ENCODE results near the gene CDC42BPG. TPM values are rescaled to one million over a fixed set of nuclear protein-coding genes. Genes with fewer than 3 reads are reported as not detected.
A peak's percentile ranks its signal among the peaks of the same experiment; 100 is the strongest.

CDC42BPG gene, protein sequence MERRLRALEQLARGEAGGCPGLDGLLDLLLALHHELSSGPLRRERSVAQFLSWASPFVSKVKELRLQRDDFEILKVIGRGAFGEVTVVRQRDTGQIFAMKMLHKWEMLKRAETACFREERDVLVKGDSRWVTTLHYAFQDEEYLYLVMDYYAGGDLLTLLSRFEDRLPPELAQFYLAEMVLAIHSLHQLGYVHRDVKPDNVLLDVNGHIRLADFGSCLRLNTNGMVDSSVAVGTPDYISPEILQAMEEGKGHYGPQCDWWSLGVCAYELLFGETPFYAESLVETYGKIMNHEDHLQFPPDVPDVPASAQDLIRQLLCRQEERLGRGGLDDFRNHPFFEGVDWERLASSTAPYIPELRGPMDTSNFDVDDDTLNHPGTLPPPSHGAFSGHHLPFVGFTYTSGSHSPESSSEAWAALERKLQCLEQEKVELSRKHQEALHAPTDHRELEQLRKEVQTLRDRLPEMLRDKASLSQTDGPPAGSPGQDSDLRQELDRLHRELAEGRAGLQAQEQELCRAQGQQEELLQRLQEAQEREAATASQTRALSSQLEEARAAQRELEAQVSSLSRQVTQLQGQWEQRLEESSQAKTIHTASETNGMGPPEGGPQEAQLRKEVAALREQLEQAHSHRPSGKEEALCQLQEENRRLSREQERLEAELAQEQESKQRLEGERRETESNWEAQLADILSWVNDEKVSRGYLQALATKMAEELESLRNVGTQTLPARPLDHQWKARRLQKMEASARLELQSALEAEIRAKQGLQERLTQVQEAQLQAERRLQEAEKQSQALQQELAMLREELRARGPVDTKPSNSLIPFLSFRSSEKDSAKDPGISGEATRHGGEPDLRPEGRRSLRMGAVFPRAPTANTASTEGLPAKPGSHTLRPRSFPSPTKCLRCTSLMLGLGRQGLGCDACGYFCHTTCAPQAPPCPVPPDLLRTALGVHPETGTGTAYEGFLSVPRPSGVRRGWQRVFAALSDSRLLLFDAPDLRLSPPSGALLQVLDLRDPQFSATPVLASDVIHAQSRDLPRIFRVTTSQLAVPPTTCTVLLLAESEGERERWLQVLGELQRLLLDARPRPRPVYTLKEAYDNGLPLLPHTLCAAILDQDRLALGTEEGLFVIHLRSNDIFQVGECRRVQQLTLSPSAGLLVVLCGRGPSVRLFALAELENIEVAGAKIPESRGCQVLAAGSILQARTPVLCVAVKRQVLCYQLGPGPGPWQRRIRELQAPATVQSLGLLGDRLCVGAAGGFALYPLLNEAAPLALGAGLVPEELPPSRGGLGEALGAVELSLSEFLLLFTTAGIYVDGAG (N-terminal part only)
- 10 to 100 TPM in 3 of 4 donors, 1 to 10 TPM in 1; 8.3 to 36.5 (median 19.5) TPM for polyA plus RNA-seq
- long read RNA-seq, donor 1 = 0 reads
- long read RNA-seq, donor 2 = 0 reads
- long read RNA-seq, donor 3 = 0 reads
- long read RNA-seq, donor 4 = 0 reads
- long read RNA-seq, donor 5 = 0 reads
- long read RNA-seq, donor 6 = 0 reads
- long read RNA-seq, donor 7 = 0 reads
- long read RNA-seq, donor 8 = 0 reads
- long read RNA-seq, donor 9 = 0 reads
- long read RNA-seq, donor 10 = 0 reads

GRCh38 chr11:64844330-64845128 lies at the start of gene CDC42BPG:
CDC42BPG (minus strand) TSS chr11:64844653; CDS start chr11:64844569, 84 bp downstream.
- Histone ChIP-seq H3K4me1 (ENCODE audit: control insufficient read depth in 3 of 3, insufficient read depth in 2 of 3, low read depth in 1 of 3, low read length in 2 of 3) (peaks cover 3 to 57% (median 8%) of the 10 kb centered on the region in 3 donors), H3K27ac (ENCODE audit: low read depth in 1 of 3, low read length in 2 of 3) (peak within 1 kb of the TSS; percentile 82 to 89 (median 86))
- FAIRE-seq = no peak

DNA sequence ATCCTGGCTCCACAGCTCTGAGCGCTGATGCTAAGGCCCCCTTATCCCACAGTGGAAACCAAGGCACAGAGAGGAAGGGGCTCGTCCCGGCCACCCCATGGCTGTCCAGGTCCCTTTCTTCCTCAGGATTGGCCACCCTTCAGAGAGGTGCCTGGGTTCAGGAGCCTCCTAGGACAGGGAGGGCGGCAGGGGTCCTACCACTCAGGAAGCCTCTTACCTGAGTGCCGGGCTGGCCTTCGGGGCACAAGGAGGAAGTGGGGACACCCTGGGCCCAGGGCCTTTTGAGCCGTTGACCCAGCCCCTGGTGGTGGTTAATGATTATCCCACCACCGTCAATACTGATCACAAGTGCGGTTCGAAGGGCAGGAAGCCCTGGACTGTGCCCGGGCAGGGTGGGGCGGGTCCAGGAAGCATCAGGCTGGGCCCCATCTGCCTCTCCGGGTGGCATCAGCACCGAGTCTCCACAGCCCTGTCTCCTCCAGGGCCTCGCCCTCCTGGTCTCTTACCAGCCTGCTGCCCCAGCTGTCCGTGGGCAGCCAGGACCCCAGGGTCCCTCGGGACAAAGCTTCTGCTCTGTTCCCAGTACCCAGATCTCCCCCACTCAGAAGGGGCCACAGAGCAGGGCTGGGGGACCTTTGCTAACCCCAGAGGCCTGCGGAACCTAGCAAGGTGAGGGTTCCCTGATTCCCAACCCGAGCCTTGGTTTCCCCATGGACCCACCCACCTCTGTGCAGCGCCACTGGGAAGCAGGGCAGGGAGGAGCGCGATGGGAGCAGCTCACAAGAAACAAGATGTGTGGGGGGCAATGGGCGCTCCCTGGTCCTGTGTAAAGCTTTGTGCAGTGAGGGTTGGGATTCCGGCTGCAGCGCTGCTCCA lies 49.0 kb upstream of the CDC42BPG start:
- WGBS, 3 donors = 18 to 59% (median 29%) methylated on average over 17 to 25 of the region's 25 CpGs
- FAIRE-seq = no peak
- DNase-seq = peak; percentile 98 to 99
- Histone ChIP-seq H3K4me3 (ENCODE audit: low read depth in 1 of 3, low read length in 3 of 3) (peak overlapping the region; percentile 61 to 89 (median 74)), H3K27me3 (ENCODE audit: control insufficient read depth in 3 of 3, insufficient read depth in 3 of 3, low read length in 3 of 3) (no peaks in the 10 kb centered on the region), H3K9me3 (ENCODE audit: control insufficient read depth in 2 of 2, insufficient read depth in 1 of 2, low read depth in 1 of 2, low read length in 1 of 2) (no peaks in the 10 kb centered on the region), H3K27ac (ENCODE audit: low read depth in 1 of 3, low read length in 2 of 3) (peak overlapping the region; percentile 95 to 100 (median 98)), H3K4me1 (ENCODE audit: control insufficient read depth in 3 of 3, insufficient read depth in 2 of 3, low read depth in 1 of 3, low read length in 2 of 3) (peaks cover 0 to 22% (median 0%) of the 10 kb centered on the region in 3 donors), H3K36me3 (ENCODE audit: control insufficient read depth in 3 of 3, insufficient read depth in 2 of 3, low read depth in 1 of 3, low read length in 3 of 3) (peaks cover 0 to 83% (median 9%) of the 10 kb centered on the region in 3 donors)

More at GRCh38 chr11:64844330-64845128, at the start of gene CDC42BPG:
- H3K27me3 ChIP-seq (ENCODE audit: control insufficient read depth in 3 of 3, insufficient read depth in 3 of 3, low read length in 3 of 3) = no peaks in the 10 kb centered on the region
- 1% methylated on average over 25 to 96 of the region's 96 CpGs for WGBS, 3 donors
- no peaks in the 10 kb centered on the region for H3K9me3 ChIP-seq (ENCODE audit: control insufficient read depth in 2 of 2, insufficient read depth in 1 of 2, low read depth in 1 of 2, low read length in 1 of 2)
- peak within 1 kb of the TSS; percentile 50 to 87 (median 65) for H3K4me3 ChIP-seq (ENCODE audit: low read depth in 1 of 3, low read length in 3 of 3)
- H3K36me3 ChIP-seq (ENCODE audit: control insufficient read depth in 3 of 3, insufficient read depth in 2 of 3, low read depth in 1 of 3, low read length in 3 of 3) = peaks cover 2 to 27% (median 2%) of the 10 kb centered on the region in 3 donors
- peak; percentile 91 to 96 for DNase-seq

DNA sequence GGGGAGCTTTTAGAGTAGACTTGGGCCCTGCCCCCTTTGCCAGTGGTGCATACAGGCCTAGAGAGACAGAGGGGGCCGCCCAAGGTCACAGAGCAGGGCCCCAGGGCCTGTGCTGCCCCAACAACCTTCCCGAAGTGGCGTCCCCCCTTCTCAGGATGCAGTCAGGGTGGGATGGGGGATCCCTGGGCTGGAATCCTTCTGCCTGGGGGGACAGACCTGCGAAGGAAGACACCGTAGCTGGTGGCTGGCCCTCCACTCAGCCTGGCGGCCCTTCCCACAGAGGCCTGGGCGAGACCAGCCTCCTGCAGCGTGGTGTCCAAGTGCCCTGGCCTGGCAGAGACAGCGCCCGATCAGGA lies 48.4 kb upstream of the CDC42BPG start:
- Histone ChIP-seq H3K9me3 (ENCODE audit: control insufficient read depth in 2 of 2, insufficient read depth in 1 of 2, low read depth in 1 of 2, low read length in 1 of 2) (no peaks in the 10 kb centered on the region), H3K4me1 (ENCODE audit: control insufficient read depth in 3 of 3, insufficient read depth in 2 of 3, low read depth in 1 of 3, low read length in 2 of 3) (peaks cover 0 to 27% (median 0%) of the 10 kb centered on the region in 3 donors), H3K4me3 (ENCODE audit: low read depth in 1 of 3, low read length in 3 of 3) (peak overlapping the region; percentile 61 to 89 (median 74)), H3K27ac (ENCODE audit: low read depth in 1 of 3, low read length in 2 of 3) (peak overlapping the region; percentile 95 to 100 (median 98)), H3K27me3 (ENCODE audit: control insufficient read depth in 3 of 3, insufficient read depth in 3 of 3, low read length in 3 of 3) (no peaks in the 10 kb centered on the region), H3K36me3 (ENCODE audit: control insufficient read depth in 3 of 3, insufficient read depth in 2 of 3, low read depth in 1 of 3, low read length in 3 of 3) (peaks cover 0 to 77% (median 9%) of the 10 kb centered on the region in 3 donors)
- 17 to 63% (median 37%) methylated on average over 10 of the region's 10 CpGs for WGBS, 3 donors
- DNase-seq = no peak
- no peak for FAIRE-seq

GRCh38 chr11:64892411-64892831 lies 48.0 kb upstream of the CDC42BPG start:
- peaks cover 0 to 73% (median 9%) of the 10 kb centered on the region in 3 donors for H3K36me3 ChIP-seq (ENCODE audit: control insufficient read depth in 3 of 3, insufficient read depth in 2 of 3, low read depth in 1 of 3, low read length in 3 of 3)
- no peaks in the 10 kb centered on the region for H3K27me3 ChIP-seq (ENCODE audit: control insufficient read depth in 3 of 3, insufficient read depth in 3 of 3, low read length in 3 of 3)
- WGBS, 3 donors = 24 to 55% (median 36%) methylated on average over 11 of the region's 11 CpGs
- H3K4me3 ChIP-seq (ENCODE audit: low read depth in 1 of 3, low read length in 3 of 3) = peak overlapping the region; percentile 61 to 89 (median 74)
- H3K4me1 ChIP-seq (ENCODE audit: control insufficient read depth in 3 of 3, insufficient read depth in 2 of 3, low read depth in 1 of 3, low read length in 2 of 3) = peaks cover 0 to 31% (median 0%) of the 10 kb centered on the region in 3 donors
- FAIRE-seq (no peak), DNase-seq (peak in 1 of 2 donors; percentile 51)
- H3K9me3 ChIP-seq (ENCODE audit: control insufficient read depth in 2 of 2, insufficient read depth in 1 of 2, low read depth in 1 of 2, low read length in 1 of 2) = no peaks in the 10 kb centered on the region
- peak overlapping the region; percentile 95 to 100 (median 98) for H3K27ac ChIP-seq (ENCODE audit: low read depth in 1 of 3, low read length in 2 of 3)

- DNase-seq (no peak), FAIRE-seq (no peak)
- Histone ChIP-seq H3K36me3 (ENCODE audit: control insufficient read depth in 3 of 3, insufficient read depth in 2 of 3, low read depth in 1 of 3, low read length in 3 of 3) (peaks cover 0 to 67% (median 9%) of the 10 kb centered on the region in 3 donors), H3K27ac (ENCODE audit: low read depth in 1 of 3, low read length in 2 of 3) (peak overlapping the region; percentile 95 to 100 (median 98)), H3K9me3 (ENCODE audit: control insufficient read depth in 2 of 2, insufficient read depth in 1 of 2, low read depth in 1 of 2, low read length in 1 of 2) (no peaks in the 10 kb centered on the region), H3K4me3 (ENCODE audit: low read depth in 1 of 3, low read length in 3 of 3) (peak overlapping the region; percentile 61 to 89 (median 74)), H3K4me1 (ENCODE audit: control insufficient read depth in 3 of 3, insufficient read depth in 2 of 3, low read depth in 1 of 3, low read length in 2 of 3) (peaks cover 0 to 37% (median 0%) of the 10 kb centered on the region in 3 donors), H3K27me3 (ENCODE audit: control insufficient read depth in 3 of 3, insufficient read depth in 3 of 3, low read length in 3 of 3) (no peaks in the 10 kb centered on the region)
- 7 to 49% (median 27%) methylated on average over 5 of the region's 5 CpGs for WGBS, 3 donors
These were observed 47.4 kb upstream of the CDC42BPG start for GRCh38 chr11:64891880-64892279.

DNA sequence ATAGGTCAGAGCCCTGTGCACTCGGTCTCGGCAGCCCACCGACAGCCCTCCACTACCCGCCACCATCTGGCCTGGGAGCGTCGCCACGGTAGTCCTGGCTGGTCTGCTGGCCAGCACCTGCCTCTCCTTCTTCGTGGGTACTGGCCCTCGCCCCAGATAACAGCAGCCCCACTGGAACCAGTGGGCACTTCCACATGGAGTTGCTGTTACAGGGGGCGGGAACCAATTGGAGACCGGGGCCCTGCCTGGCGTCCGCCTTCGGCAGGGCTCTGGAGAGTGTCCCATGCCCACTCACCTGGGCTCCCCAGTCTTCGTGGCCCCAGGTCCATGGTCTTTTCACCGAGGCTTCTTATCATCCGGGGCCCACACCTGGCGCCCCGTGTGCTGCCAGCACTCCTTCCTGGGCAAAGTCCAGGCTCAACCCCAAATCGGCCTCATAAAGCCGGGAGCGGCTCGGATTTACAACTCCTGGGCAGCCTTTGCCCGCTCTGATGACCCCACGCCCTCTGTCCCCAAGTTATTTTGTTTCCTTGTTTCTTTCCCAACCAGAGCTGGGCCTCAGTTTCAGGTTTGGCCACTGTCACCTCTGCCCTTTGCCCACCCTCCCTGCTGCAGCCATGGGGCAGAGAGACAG lies 46.9 kb upstream of the CDC42BPG start:
- H3K27ac ChIP-seq (ENCODE audit: low read depth in 1 of 3, low read length in 2 of 3) = peak overlapping the region; percentile 95 to 100 (median 98)
- FAIRE-seq = no peak
- peaks cover 0 to 39% (median 0%) of the 10 kb centered on the region in 3 donors for H3K4me1 ChIP-seq (ENCODE audit: control insufficient read depth in 3 of 3, insufficient read depth in 2 of 3, low read depth in 1 of 3, low read length in 2 of 3)
- peaks cover 0 to 62% (median 9%) of the 10 kb centered on the region in 3 donors for H3K36me3 ChIP-seq (ENCODE audit: control insufficient read depth in 3 of 3, insufficient read depth in 2 of 3, low read depth in 1 of 3, low read length in 3 of 3)
- H3K9me3 ChIP-seq (ENCODE audit: control insufficient read depth in 2 of 2, insufficient read depth in 1 of 2, low read depth in 1 of 2, low read length in 1 of 2) = no peaks in the 10 kb centered on the region
- 14 to 75% (median 34%) methylated on average over 25 of the region's 25 CpGs for WGBS, 3 donors
- H3K27me3 ChIP-seq (ENCODE audit: control insufficient read depth in 3 of 3, insufficient read depth in 3 of 3, low read length in 3 of 3) = no peaks in the 10 kb centered on the region
- peak overlapping the region; percentile 61 to 89 (median 74) for H3K4me3 ChIP-seq (ENCODE audit: low read depth in 1 of 3, low read length in 3 of 3)
- peak; percentile 94 to 97 for DNase-seq
